GM12891 (cell line): Measurements from ENCODE around the gene PLBD2.
A peak's percentile ranks its signal among the peaks of the same experiment; 100 is the strongest.

Source experiments
- DNase-seq: peaks from one replicate; pipeline ENCODE4 v3.0.0; 2011; ENCODE audit warnings: low spot score; ENCODE audit not compliant: insufficient read length
- FAIRE-seq: peaks from 2 replicates; lab custom pipeline; 2011; peaks lifted over from hg19 to GRCh38; lab: Jason Lieb, UNC
- PAX5 ChIP-seq: IDR thresholded peaks from 2 replicates; pipeline ENCODE4 v1.6.1; 2011; ENCODE audit warnings: low read length, moderate library complexity, mild to moderate bottlenecking; ENCODE audit not compliant: insufficient read depth, severe bottlenecking
- POLR2A ChIP-seq: IDR thresholded peaks from 2 replicates; pipeline ENCODE4 v1.6.1; 2011; ENCODE audit warnings: low read depth, low read length, control low read depth
- POLR2AphosphoS5 ChIP-seq: IDR thresholded peaks from 2 replicates; pipeline ENCODE4 v1.6.1; 2011; ENCODE audit warnings: low read depth, low read length, control low read depth
- POU2F2 ChIP-seq: IDR thresholded peaks from 2 replicates; pipeline ENCODE4 v1.6.1; 2011; ENCODE audit warnings: low read depth, mild to moderate bottlenecking, control low read depth, low read length, moderate library complexity
- SPI1 ChIP-seq: IDR thresholded peaks from 2 replicates; pipeline ENCODE4 v1.6.1; 2011; ENCODE audit warnings: low read depth, low read length, control low read depth
- TAF1 ChIP-seq: IDR thresholded peaks from 2 replicates; pipeline ENCODE4 v1.6.1; 2011; ENCODE audit warnings: low read depth, low read length, control low read depth

The PLBD2 gene

DNA sequence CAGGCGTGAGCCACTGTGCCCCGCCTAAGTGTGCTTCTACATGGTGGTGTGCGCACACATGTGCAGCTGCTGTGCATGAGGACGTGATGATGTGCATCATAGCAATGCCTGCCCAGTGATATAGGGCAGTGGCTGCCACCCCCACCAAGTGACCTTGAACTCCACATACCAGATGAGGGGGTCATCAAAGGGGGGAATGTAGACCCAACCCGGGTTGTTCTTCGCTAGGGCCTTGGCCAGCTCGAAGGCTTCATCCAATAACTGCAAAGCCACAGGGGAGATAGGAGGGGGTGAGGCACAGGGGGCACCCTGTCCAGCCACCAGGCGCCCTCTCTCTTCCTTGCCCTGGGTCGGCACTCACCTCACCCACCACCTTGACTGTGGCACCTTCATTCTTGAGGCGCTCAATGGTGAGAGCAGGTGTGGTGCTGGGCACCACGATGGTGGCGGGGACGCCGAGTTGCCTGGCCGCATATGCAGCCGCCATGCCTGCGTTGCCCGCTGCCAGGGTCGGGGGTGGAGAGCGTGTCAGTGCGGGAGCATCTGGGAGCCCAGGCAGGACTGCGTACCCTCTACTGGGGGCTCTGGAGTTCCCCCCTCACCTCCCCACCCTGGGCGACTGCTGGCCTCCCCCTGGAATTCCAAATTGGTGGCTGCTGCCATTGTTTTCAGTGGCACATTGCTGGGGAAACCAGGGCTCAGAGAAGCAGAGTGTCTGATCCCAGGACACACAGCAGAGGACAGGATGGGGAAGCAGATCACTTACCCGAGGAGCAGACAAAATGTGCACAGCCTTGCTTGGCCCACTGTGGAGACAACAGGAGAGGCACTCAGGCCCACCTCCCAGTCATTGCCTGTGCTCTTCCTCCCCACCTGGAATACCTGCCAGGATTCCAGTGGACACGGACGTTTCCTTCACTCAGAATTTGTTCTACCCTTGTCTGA is 40.2 kb downstream of the PLBD2 start:
- DNase-seq: no peak
- TF ChIP-seq SPI1: no peak
- no peak for TF ChIP-seq TAF1
- no peak for TF ChIP-seq PAX5
- no peak for TF ChIP-seq POLR2A
- no peak for TF ChIP-seq POU2F2
- no peak for TF ChIP-seq POLR2AphosphoS5
- FAIRE-seq: no peak

DNA sequence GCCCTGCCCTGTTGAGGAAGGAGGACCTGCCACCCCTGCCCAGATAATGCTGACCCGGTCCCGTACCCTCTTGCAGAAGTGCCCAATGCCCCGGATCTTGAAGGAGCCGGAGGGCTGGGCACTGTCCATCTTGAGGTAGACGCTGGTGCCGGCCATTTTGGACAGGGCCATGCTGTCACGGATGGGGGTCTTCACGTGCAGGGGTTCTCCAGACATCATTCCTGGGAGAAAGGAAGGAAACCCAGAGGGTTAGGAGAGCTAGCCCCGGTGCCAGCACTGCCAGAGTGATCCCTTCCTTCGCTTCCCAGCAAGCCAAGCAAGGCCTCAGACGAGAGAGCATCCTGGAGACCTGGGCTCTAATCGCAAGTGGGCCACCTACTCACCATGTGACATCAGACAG is 41.1 kb downstream of the PLBD2 start:
- no peak for FAIRE-seq
- TF ChIP-seq TAF1: no peak
- TF ChIP-seq POLR2AphosphoS5: no peak
- TF ChIP-seq PAX5: no peak
- no peak for TF ChIP-seq POU2F2
- TF ChIP-seq POLR2A: no peak
- no peak for TF ChIP-seq SPI1
- no peak for DNase-seq

DNA sequence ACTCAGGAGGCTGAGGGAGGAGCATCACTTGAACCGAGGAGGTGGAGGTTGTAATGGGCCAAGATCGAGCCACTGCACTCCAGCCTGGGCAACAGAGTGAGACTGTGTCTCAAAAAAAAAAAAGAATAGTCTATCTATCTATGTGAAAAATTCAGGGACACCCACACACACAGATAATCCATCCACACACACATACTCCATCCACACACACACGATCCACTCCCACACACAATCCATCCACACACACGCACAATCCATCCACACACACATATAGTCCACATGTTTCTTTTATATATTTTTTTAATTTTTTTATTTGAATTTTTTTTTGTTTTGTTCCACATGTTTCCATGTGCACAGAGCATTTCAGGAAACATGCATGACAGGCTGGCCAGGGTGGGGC is 42.0 kb downstream of the PLBD2 start:
- TF ChIP-seq TAF1 (no peak), POU2F2 (no peak), SPI1 (no peak), PAX5 (no peak), POLR2AphosphoS5 (no peak), POLR2A (no peak)
- no peak for DNase-seq
- no peak for FAIRE-seq

DNA sequence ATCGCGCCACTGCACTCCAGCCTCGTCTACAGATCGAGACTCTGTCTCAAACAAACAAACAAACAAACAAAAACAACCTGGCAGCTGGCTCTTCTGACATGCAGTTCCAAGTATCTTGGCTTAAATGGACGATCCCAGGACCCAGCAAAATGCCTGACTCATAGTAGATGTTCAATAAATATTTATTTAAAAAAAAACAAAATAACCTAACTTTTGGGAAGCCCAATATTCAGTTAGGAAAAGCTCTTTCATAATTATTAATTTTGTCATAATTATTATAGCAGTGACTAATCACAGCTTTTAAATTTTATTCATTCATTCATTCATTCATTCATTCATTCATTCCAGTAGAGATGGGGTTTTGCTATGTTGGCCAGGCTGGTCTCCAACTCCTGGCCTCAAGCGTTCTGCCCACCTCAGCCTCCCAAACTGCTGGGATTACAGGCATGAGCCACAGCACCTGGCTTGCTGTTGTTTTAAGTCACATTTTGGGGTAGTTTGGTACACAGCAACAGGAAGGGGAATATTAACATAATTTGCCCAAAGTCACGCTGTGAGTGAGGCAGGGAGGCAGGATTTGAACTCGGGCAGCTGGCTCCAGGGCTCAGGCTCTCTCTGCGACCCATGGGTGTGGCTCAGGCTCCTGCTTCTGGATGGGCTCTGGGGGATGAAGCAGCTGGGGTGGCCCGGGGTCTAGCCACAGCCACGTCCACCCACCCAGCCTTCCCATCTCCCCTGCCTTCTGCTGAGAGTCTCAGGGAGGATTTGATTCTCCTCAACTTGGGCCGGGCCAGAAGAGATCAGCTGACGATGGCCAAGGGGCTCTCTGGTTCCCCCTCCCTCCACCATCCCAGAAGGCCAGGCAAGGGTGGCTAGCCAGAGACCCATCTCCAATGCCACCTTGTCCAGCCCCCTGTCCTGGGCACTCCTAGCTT is 42.9 kb downstream of the PLBD2 start:
- no peak for DNase-seq
- no peak for FAIRE-seq
- no peak for TF ChIP-seq POLR2AphosphoS5
- no peak for TF ChIP-seq SPI1
- no peak for TF ChIP-seq POU2F2
- TF ChIP-seq POLR2A: no peak
- no peak for TF ChIP-seq TAF1
- no peak for TF ChIP-seq PAX5

DNA sequence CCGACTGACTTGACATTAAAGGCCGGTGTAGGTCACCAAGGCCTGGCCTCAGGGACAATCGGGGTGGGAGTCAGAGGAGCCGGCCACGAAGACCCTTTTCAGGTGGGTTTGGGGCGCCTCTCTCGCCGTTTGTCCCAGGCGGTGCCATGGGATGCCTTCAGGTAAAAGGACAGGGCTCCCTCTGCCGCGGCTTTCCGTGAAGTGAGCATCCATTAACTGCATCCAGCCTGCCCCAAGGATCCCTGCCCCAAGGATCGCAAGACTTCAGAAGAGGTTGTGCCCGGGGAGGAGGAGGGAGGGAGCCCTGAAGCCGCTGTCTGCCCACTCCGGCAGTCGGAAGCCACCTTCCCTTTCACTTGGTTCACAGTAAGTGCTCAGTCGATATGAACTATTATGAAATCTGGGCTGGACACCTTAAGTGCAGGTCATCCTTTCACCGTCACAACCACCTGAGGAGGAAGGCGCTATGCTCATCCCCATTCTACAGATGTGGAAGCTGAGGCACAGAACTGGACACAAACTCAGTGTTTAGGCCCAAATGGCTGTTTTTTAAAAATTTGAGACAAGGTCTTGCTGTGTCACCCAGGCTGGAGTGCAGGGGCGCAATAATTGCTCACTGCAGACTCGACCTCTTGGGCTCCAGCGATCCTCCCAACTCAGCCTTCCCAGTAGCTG is 44.3 kb downstream of the PLBD2 start:
- TF ChIP-seq TAF1 (no peak), SPI1 (no peak), POU2F2 (no peak), POLR2A (no peak), POLR2AphosphoS5 (no peak), PAX5 (no peak)
- DNase-seq (no peak), FAIRE-seq (no peak)

DNA sequence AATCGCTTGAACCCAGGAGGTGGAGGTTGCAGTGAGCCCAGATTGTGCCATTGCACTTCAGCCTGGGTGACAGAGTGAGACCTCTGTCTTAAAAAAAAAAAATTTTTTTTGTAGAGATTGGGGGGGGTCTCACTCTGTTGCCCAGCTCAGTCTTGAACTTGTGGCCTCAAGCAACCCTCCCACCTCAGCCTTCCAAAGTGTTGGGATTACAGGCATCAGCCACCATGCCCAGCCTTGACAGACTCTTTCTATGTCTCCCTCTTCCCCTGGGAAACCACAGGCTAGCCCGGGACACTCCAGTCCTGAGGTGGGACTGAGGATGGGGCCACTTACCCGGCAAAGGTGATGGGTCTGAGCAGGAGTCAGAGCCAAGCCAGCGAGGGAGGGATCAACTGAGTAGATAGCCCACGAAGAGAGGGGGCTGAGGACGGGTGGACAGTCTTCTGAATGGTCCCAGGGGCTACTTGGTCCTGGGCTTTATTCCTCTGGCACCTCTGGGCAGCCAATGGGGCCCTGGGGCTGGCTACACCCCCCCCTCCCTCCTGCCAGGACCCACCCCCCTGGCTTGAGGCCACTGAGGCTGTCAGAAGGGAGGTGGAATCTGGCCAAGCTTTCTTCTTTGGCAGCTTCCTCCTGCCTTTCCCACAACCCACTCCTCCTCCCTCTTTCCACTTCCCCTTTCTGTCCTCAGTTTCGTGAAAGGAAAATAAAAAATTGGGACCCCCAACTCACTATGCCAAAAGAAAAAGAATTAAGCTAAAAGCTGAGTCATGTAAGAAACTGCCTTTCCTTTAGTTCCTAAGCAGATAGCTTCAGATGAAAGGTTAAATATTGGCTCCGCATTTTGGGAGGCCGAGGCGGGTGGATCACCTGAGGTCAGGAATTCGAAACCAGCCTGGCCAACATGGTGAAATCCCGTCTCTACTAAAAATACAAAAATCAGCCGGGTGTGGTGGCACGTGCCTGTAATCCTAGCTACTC is 45.3 kb downstream of the PLBD2 start, which contains the start of gene SDS:
TSS of gene SDS (minus strand) at position 453 of the 981 bp plus-strand sequence. CDS start 4,179 bp downstream, outside the sequence.
- TF ChIP-seq POLR2A (no peak), POU2F2 (no peak), PAX5 (no peak), SPI1 (peak; percentile 75), POLR2AphosphoS5 (no peak), TAF1 (no peak)
- DNase-seq (no peak), FAIRE-seq (no peak)

DNA sequence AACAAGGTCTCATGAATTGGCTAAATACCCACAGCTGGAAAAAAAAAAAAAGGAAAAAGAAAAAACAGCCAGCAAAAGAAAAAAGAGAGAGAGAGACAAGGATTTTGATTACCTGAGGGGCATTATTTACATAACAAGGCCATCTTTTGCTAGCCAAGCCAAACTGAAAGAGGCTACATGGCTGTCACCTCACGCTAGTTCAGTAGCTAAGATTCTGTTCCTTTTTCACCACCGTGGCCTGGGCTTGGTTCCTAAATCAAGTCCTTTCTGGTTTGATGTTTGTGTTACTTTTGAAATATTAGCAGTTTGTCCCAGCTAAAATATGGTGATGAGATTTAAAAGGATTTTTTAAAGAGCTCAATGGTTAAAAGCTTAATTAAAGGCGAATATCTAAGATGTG is 47.3 kb downstream of the PLBD2 start:
- no peak for TF ChIP-seq PAX5
- TF ChIP-seq SPI1: peak; percentile 54; the same call in 1 of the 2 replicates
- no peak for DNase-seq
- peak; percentile 38 for FAIRE-seq

DNA sequence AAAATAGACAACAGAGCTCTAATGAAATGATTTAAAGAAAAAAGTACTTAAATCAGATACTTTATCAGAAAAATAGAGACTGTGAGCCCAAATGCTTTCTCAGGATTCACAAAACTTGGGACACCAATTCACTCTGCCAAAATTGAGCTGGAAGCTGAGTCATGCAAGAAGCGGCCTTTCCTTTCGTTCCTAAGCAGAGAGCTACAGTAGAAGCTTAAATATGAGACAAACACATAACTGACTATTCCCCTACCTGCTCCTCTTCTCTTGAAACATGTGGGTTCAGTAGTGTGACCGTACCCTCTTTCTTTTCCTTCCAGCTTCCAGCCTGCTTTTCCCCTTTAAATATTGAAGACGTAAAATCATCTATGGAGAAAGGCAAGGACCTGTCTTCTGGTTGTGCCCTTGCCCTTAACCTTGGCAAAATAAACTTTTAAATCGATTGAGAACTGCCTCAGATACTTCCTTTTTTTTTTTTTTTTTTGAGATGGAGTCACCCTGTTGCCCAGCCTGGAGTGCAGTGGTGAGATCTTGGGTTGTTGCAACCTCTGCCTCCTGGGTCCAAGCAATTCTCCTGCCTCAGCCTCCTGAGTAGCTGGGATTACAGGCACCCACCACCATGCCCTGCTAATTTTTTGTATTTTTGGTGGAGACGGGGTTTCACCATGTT is 49.7 kb downstream of the PLBD2 start:
- no peak for TF ChIP-seq SPI1
- no peak for TF ChIP-seq PAX5
- no peak for TF ChIP-seq POLR2A
- TF ChIP-seq TAF1: no peak
- no peak for TF ChIP-seq POU2F2
- no peak for TF ChIP-seq POLR2AphosphoS5
- no peak for FAIRE-seq
- DNase-seq: no peak
